Effector memory CD8-positive, alpha-beta T cell (primary cell): ENCODE results near the gene FRMPD2.
"Not testable (repeated sequence)": the region's sequence is repeated elsewhere in the genome, so short reads cannot be mapped to it uniquely, and the experiment has no call there.

Experiments
- ATAC-seq: fragments of 150-1000 bp; cut with Tn5 transposase; replicated peaks from 2 replicates; pipeline ENCODE4 v1.10.0; 2021; ENCODE audit warnings: mild to moderate bottlenecking, moderate library complexity
- DNase-seq, 3 experiments: peaks; one replicate each; pipeline ENCODE4 v3.0.0; 2021
- H3K27ac Mint-ChIP-seq, 2 donors: one replicate each; pipeline ENCODE4 v1.8.0; 2022; ENCODE audit warnings: mild to moderate bottlenecking in 2 of 2, mixed read lengths in 2 of 2, moderate library complexity in 2 of 2
- H3K27me3 Mint-ChIP-seq, 2 donors: one replicate each; pipeline ENCODE4 v1.8.0; 2022; ENCODE audit warnings: mixed read lengths in 2 of 2
- H3K36me3 Mint-ChIP-seq: one replicate; pipeline ENCODE4 v1.8.0; 2022; ENCODE audit warnings: mild to moderate bottlenecking, moderate library complexity, mixed read lengths; ENCODE audit not compliant: insufficient read depth
- H3K4me1 Mint-ChIP-seq, 2 donors: one replicate each; pipeline ENCODE4 v1.8.0; 2022; ENCODE audit warnings: low read depth in 2 of 2, mixed read lengths in 2 of 2
- H3K4me3 Mint-ChIP-seq, 2 donors: one replicate each; pipeline ENCODE4 v1.8.0; 2022; ENCODE audit warnings: mild to moderate bottlenecking in 2 of 2, mixed read lengths in 2 of 2, moderate library complexity in 2 of 2
- H3K9me3 Mint-ChIP-seq, 2 donors: one replicate each; pipeline ENCODE4 v1.8.0; 2022; ENCODE audit warnings: mixed read lengths in 2 of 2

Gene FRMPD2

DNA sequence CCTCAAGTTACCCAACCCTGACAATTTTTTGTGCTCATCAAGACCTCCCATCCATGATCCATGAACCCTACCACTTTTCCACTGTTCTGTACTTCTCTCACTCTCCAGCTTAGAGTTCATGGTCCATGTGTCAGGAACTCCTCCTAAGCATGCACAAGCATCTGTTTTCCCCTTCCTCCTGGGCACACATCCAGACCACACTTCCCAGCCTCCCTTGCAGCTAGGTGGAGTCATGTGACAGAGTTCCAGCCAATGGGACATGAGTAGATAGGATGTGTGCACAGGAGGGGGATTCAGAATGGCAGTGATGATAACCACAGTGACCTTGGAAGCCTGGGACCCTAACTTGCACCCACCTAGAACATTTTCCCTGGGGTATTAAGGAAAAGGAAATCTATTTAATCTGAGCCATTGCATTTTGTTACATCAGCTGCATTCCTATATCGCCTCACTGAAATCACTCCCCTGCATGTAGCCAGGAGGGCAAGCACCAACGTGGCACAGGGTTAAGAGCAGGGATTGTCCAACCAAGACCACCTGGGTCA, 9.6 kb upstream of the FRMPD2 start:
- no peak for DNase-seq
- H3K27me3 Mint-ChIP-seq: peaks cover 51 to 63% of the 10 kb centered on the region in 2 donors
- no peak overlapping the region for H3K4me3 Mint-ChIP-seq
- H3K4me1 Mint-ChIP-seq: peaks cover 0 to 5% of the 10 kb centered on the region in 2 donors
- peaks cover 5 to 16% of the 10 kb centered on the region in 2 donors for H3K9me3 Mint-ChIP-seq
- no peak overlapping the region for H3K27ac Mint-ChIP-seq
- H3K36me3 Mint-ChIP-seq: no peaks in the 10 kb centered on the region
- no peak for ATAC-seq

GRCh38 chr10:48282829-48283228, 8.3 kb upstream of the FRMPD2 start:
- no peak overlapping the region for H3K27ac Mint-ChIP-seq
- no peaks in the 10 kb centered on the region for H3K4me1 Mint-ChIP-seq
- H3K4me3 Mint-ChIP-seq: no peak overlapping the region
- DNase-seq: no peak
- peaks cover 5 to 16% of the 10 kb centered on the region in 2 donors for H3K9me3 Mint-ChIP-seq
- H3K36me3 Mint-ChIP-seq: no peaks in the 10 kb centered on the region
- H3K27me3 Mint-ChIP-seq: peaks cover 60 to 74% of the 10 kb centered on the region in 2 donors
- ATAC-seq: no peak

GRCh38 chr10:48281697-48282096, 7.2 kb upstream of the FRMPD2 start:
- not testable (repeated sequence) for H3K4me1 Mint-ChIP-seq, H3K27ac Mint-ChIP-seq, H3K36me3 Mint-ChIP-seq, H3K4me3 Mint-ChIP-seq, DNase-seq, ATAC-seq
- Mint-ChIP-seq H3K27me3 (peaks cover 56 to 78% of the 10 kb centered on the region in 2 donors), H3K9me3 (peaks cover 5 to 16% of the 10 kb centered on the region in 2 donors)

DNA sequence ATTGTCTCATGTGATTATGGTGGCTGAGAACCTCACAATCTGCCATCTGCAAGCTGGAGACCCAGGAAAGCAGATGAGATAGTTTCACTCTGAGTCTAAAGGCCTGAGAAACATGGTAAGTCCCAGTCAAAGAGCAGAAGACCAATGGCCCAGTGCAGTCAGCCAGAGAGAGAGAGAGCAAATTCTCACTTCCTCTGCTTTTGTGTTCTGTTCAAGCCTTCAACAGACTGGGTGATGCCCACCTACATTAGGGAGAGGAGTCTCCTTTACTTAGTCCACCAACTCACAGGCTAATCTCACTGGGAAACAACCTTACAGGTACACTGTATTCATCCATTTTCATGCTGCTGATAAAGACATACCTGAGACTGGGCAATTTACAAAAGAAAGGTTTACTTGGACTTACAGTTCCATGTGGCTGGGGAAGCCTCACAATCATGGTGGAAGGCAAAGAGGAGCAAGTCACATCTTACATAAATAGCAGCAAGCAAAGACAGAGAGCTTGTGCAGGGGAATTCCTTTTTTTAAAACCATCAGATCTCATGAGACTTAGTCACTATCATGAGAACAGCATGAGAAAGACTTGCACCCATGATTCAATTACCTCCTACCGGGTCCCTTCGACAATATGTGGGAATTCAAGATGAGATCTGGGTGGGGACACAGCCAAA, 4.7 kb upstream of the FRMPD2 start:
- ATAC-seq (no peak), DNase-seq (no peak)
- Mint-ChIP-seq H3K36me3 (no peaks in the 10 kb centered on the region), H3K9me3 (peaks cover 5 to 15% of the 10 kb centered on the region in 2 donors), H3K4me1 (no peaks in the 10 kb centered on the region), H3K27me3 (peaks cover 35 to 59% of the 10 kb centered on the region in 2 donors), H3K27ac (no peak overlapping the region), H3K4me3 (no peak overlapping the region)

- H3K27ac Mint-ChIP-seq: no peak overlapping the region
- ATAC-seq (no peak), DNase-seq (no peak)
- no peaks in the 10 kb centered on the region for H3K4me1 Mint-ChIP-seq
- no peaks in the 10 kb centered on the region for H3K36me3 Mint-ChIP-seq
- H3K27me3 Mint-ChIP-seq: peaks cover 32 to 48% of the 10 kb centered on the region in 2 donors
- H3K4me3 Mint-ChIP-seq: no peak overlapping the region
- H3K9me3 Mint-ChIP-seq: peaks cover 3 to 6% of the 10 kb centered on the region in 2 donors
Measured at GRCh38 chr10:48277093-48277492, 2.6 kb upstream of the FRMPD2 start.

- no peak overlapping the region for H3K4me3 Mint-ChIP-seq
- DNase-seq: no peak
- H3K9me3 Mint-ChIP-seq: no peaks in the 10 kb centered on the region
- ATAC-seq: no peak
- no peaks in the 10 kb centered on the region for H3K4me1 Mint-ChIP-seq
- peaks cover 22 to 35% of the 10 kb centered on the region in 2 donors for H3K27me3 Mint-ChIP-seq
- no peaks in the 10 kb centered on the region for H3K36me3 Mint-ChIP-seq
- H3K27ac Mint-ChIP-seq: no peak overlapping the region
Measured at GRCh38 chr10:48273741-48274140, 755 bp downstream of the FRMPD2 start.

- Mint-ChIP-seq H3K27me3 (peaks cover 13 to 25% of the 10 kb centered on the region in 2 donors), H3K4me1 (no peaks in the 10 kb centered on the region), H3K27ac (no peak overlapping the region), H3K36me3 (no peaks in the 10 kb centered on the region), H3K9me3 (no peaks in the 10 kb centered on the region), H3K4me3 (no peak overlapping the region)
- DNase-seq (no peak), ATAC-seq (no peak)
Measured at GRCh38 chr10:48272682-48273081, 1.8 kb downstream of the FRMPD2 start.

GRCh38 chr10:48271047-48271730, 3.3 kb downstream of the FRMPD2 start:
- Mint-ChIP-seq H3K27ac (no peak overlapping the region), H3K4me1 (no peaks in the 10 kb centered on the region), H3K36me3 (no peaks in the 10 kb centered on the region), H3K4me3 (no peak overlapping the region), H3K9me3 (no peaks in the 10 kb centered on the region), H3K27me3 (peaks cover 23 to 34% of the 10 kb centered on the region in 2 donors)
- no peak for DNase-seq
- ATAC-seq: no peak

DNA sequence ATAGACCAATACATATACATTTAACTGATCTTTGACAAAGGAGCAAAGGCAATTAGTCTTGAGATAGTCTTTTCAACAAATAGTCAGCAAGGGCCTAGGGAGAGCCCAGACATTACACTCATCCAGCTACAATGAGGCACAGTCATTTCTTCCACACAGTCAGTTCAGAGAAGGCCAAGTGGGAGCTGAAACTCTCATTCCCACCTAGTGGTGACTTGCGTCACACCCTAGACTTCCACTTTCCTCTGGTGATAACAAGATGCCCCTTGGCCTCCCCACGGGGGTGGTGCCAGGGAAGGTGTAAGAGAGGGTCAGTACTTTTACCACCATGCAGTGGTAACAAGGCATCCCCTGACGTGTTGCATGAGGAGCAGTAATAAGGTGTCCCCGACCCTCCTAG, 8.0 kb downstream of the FRMPD2 start:
- peaks cover 29 to 32% of the 10 kb centered on the region in 2 donors for H3K27me3 Mint-ChIP-seq
- H3K4me3 Mint-ChIP-seq: no peak overlapping the region
- ATAC-seq: no peak
- no peaks in the 10 kb centered on the region for H3K36me3 Mint-ChIP-seq
- no peaks in the 10 kb centered on the region for H3K4me1 Mint-ChIP-seq
- no peak for DNase-seq
- peaks cover 0 to 2% of the 10 kb centered on the region in 2 donors for H3K9me3 Mint-ChIP-seq
- no peak overlapping the region for H3K27ac Mint-ChIP-seq

DNA sequence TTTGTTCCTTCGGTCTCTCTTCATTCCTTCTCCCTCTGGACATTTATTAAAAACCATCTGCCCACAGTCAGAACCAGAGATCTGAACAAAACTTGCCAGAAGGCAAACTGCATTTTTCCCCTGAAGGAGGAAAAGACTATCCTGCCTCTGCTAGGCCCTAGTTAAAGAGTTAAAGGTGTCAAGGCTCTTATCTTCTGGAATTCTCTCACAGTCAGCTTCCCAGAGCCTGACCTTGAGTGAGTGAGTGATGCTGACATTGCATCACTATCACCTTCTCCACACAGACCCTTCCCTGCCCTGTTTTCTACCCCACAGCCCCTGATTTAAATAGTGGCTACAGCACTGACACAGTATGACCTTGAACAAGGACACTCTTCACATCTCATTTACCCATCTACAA, 16.4 kb downstream of the FRMPD2 start:
- DNase-seq (no peak), ATAC-seq (no peak)
- no peaks in the 10 kb centered on the region for H3K9me3 Mint-ChIP-seq
- no peaks in the 10 kb centered on the region for H3K4me1 Mint-ChIP-seq
- no peak overlapping the region for H3K4me3 Mint-ChIP-seq
- H3K27ac Mint-ChIP-seq: no peak overlapping the region
- no peaks in the 10 kb centered on the region for H3K36me3 Mint-ChIP-seq
- H3K27me3 Mint-ChIP-seq: peaks cover 39 to 47% of the 10 kb centered on the region in 2 donors

GRCh38 chr10:48257407-48257961, 17.0 kb downstream of the FRMPD2 start:
- Mint-ChIP-seq H3K4me3 (no peak overlapping the region), H3K4me1 (no peaks in the 10 kb centered on the region), H3K27me3 (peaks cover 37 to 47% of the 10 kb centered on the region in 2 donors), H3K36me3 (no peaks in the 10 kb centered on the region), H3K9me3 (no peaks in the 10 kb centered on the region), H3K27ac (no peak overlapping the region)
- DNase-seq (no peak), ATAC-seq (no peak)

- no peak for ATAC-seq
- Mint-ChIP-seq H3K27me3 (peaks cover 30 to 50% of the 10 kb centered on the region in 2 donors), H3K9me3 (no peaks in the 10 kb centered on the region), H3K27ac (no peak overlapping the region), H3K36me3 (no peaks in the 10 kb centered on the region), H3K4me1 (no peaks in the 10 kb centered on the region), H3K4me3 (no peak overlapping the region)
- no peak for DNase-seq
Measured at GRCh38 chr10:48255722-48256121, 18.8 kb downstream of the FRMPD2 start.

DNA sequence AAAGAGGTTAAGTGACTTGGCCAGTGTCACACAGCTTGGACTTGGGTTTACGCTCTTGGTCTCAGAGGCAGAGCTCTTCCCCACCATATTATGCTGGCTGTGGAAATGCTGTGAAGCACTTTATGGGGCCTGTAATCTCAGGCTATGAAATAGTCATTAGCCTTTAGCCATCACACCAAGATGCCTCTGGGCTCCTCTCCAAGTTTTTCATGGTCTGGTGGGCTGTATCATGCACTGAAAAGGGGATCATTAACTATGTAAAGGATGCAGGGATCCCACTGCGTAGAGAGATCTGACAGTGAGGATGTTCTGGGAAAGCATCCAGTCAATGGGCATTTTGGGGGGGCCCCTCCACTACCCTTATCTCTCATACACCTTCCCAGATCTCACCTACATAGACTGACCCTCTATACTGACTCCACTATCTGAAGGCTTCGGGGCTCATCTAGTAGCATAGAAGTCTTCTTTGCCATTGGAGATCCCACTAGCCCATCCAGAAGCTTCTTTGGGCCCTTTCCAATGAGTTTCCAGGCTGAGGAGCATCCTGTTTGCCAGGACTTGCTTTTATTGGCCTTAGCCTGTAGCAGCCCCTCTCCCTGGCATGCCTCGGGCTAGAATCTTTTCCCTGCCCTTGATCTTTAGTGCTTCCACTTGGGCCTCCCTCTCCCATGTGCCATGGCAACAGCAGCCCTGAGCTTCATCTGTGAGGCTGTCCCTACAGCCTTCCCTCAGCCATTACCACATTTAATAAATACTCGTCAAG, 19.6 kb downstream of the FRMPD2 start:
- Mint-ChIP-seq H3K4me1 (no peaks in the 10 kb centered on the region), H3K27ac (no peak overlapping the region), H3K36me3 (no peaks in the 10 kb centered on the region), H3K27me3 (peaks cover 24 to 48% of the 10 kb centered on the region in 2 donors), H3K9me3 (no peaks in the 10 kb centered on the region), H3K4me3 (no peak overlapping the region)
- DNase-seq (no peak), ATAC-seq (no peak)
